GM10248 (cell line): ENCODE results near the gene SUN1.
"Not testable (repeated sequence)": the region's sequence is repeated elsewhere in the genome, so short reads cannot be mapped to it uniquely, and the experiment has no call there.

Experiments
- CTCF ChIA-PET: fragments of 300-600 bp; sonication (Branson Sonifier 250); formaldehyde crosslinking; extraction: SDS; loops from one replicate; lab custom pipeline; 2021; ENCODE audit warnings: antibody characterized with exemption; lab: Yijun Ruan, JAX
- POLR2A ChIA-PET: fragments of 350-650 bp; sonication (Branson Sonifier 250); formaldehyde crosslinking; extraction: SDS; loops from one replicate; lab custom pipeline; 2020; ENCODE audit warnings: antibody characterized with exemption; lab: Yijun Ruan, JAX
- DNase-seq: peaks from one replicate; pipeline ENCODE4 v3.0.0; 2012; ENCODE audit errors: extremely low spot score
- CTCF ChIP-seq: IDR thresholded peaks from 2 replicates; pipeline ENCODE4 v1.5.1; 2012; ENCODE audit warnings: mild to moderate bottlenecking, low read depth; ENCODE audit errors: extremely low read depth, missing control alignments, control extremely low read depth

Gene SUN1

GRCh38 chr7:867001-867405 lies 34.7 kb downstream of the SUN1 start:
- no peak for DNase-seq
- TF ChIP-seq CTCF = no peak
- POLR2A ChIA-PET = no interaction called here
- CTCF ChIA-PET = interaction anchor here (0.8 to 1.4 kb wide), 3 partner anchors 29 to 602 kb away, joined by 3 read pairs; no protein-coding TSS in a partner anchor

- POLR2A ChIA-PET = no interaction called here
- no peak for DNase-seq
- CTCF ChIA-PET = interaction anchor here (0.8 to 1.4 kb wide), 3 partner anchors 30 to 603 kb away, joined by 3 read pairs; no protein-coding TSS in a partner anchor
- no peak for TF ChIP-seq CTCF
Measured at GRCh38 chr7:867406-868188, 35.3 kb downstream of the SUN1 start.

- ChIA-PET POLR2A (no interaction called here), CTCF (interaction anchor here (1.4 kb wide), 1 partner anchor 30 kb away, joined by 3 read pairs; no protein-coding TSS in a partner anchor)
- no peak for TF ChIP-seq CTCF
- DNase-seq = no peak
Measured at GRCh38 chr7:868189-868486, 35.9 kb downstream of the SUN1 start.

- CTCF ChIA-PET = no interaction called here
- DNase-seq = no peak
- no peak for TF ChIP-seq CTCF
- POLR2A ChIA-PET = no interaction called here
Measured at GRCh38 chr7:869348-869747, 37.1 kb downstream of the SUN1 start.

GRCh38 chr7:871900-872537 lies 39.7 kb downstream of the SUN1 start:
- no peak for DNase-seq
- POLR2A ChIA-PET = no interaction called here
- no peak for TF ChIP-seq CTCF
- CTCF ChIA-PET = interaction anchor here (0.8 to 6.6 kb wide), 14 partner anchors 8 to 109 kb away, joined by 3 to 121 read pairs (median 4); no protein-coding TSS in a partner anchor

GRCh38 chr7:872685-873084 lies 40.4 kb downstream of the SUN1 start:
- CTCF ChIA-PET = interaction anchor here (0.7 to 6.6 kb wide), 21 partner anchors 9 to 552 kb away, joined by 3 to 121 read pairs (median 4); no protein-coding TSS in a partner anchor
- DNase-seq, POLR2A ChIA-PET: not testable (repeated sequence)
